K562 (cell line): ENCODE data around the gene ICOSLG. TPM values are rescaled to one million over a fixed set of nuclear protein-coding genes. Genes with fewer than 3 reads are reported as not detected.

Experiments
- ATAC-seq: fragments of 200-7000 bp; cut with Tn5 transposase; 3 replicates; pipeline ENCODE4 v1.9.1; 2020; ENCODE audit warnings: moderate library complexity
- BruUV-seq: library from RNA; stranded (reverse); fragments of 400-500 nt; replicated peaks from 2 replicates; lab custom pipeline; 2021; lab: Mats Ljungman, UMichigan
- CTCF ChIA-PET: fragments of 300-600 bp; formaldehyde crosslinking; extraction: SDS; loops from one replicate; lab custom pipeline; 2021; ENCODE audit warnings: low intra/inter-chr PET ratio; lab: Yijun Ruan, JAX
- POLR2A ChIA-PET: fragments of 300-600, 350-650 bp; sonication (Branson Sonifier 250); formaldehyde crosslinking; extraction: SDS; loops from one replicate; lab custom pipeline; 2021; ENCODE audit warnings: antibody characterized with exemption, inconsistent platforms; lab: Yijun Ruan, JAX
- DNase-seq, 4 experiments: peaks; one replicate each; pipeline versions ENCODE4 v3.0.0 to v3.0.0-alpha.2; 2011 to 2018; ENCODE audit warnings: low spot score in 3 of 4, mixed read lengths in 3 of 4; ENCODE audit errors: extremely low read depth in 1 of 4
- FAIRE-seq: peaks from 2 replicates; lab custom pipeline; 2011; peaks lifted over from hg19 to GRCh38; lab: Jason Lieb, UNC
- H2AFZ ChIP-seq: 2 replicates; pipeline ENCODE4 v1.6.0; 2011; ENCODE audit warnings: low read depth, low read length, control low read depth, inconsistent platforms
- H3K27ac ChIP-seq: fragments of 200-600 bp; 3 replicates; pipeline ENCODE4 v1.8.0; 2011; ENCODE audit warnings: low read depth, mild to moderate bottlenecking, control low read depth, inconsistent platforms, low read length, moderate library complexity, mixed read lengths; ENCODE audit errors: extremely low read depth
- H3K27me3 ChIP-seq, 2 experiments: fragments of 300-600 bp in 1 of 2; 2 replicates in 1 of 2; 3 replicates in 1 of 2; pipeline versions ENCODE4 v1.6.0 to v1.8.0; 2011; ENCODE audit warnings: inconsistent platforms in 2 of 2, low read length in 2 of 2, mild to moderate bottlenecking in 1 of 2, mixed read lengths in 1 of 2, moderate library complexity in 1 of 2; ENCODE audit not compliant: control insufficient read depth in 2 of 2, insufficient read depth in 2 of 2
- H3K36me3 ChIP-seq: fragments of 300-600 bp; 3 replicates; pipeline ENCODE4 v1.8.0; 2011; ENCODE audit warnings: mild to moderate bottlenecking, low read length, inconsistent platforms; ENCODE audit not compliant: control insufficient read depth, insufficient read depth
- H3K4me1 ChIP-seq, 2 experiments: fragments of 200-600 bp in 1 of 2; replicated peaks in 1 of 2; 2 replicates in 1 of 2; 3 replicates in 1 of 2; pipeline versions ENCODE4 v1.5.1 to v1.8.0; 2011; ENCODE audit warnings: inconsistent platforms in 2 of 2, low read length in 2 of 2, mild to moderate bottlenecking in 1 of 2, mixed read lengths in 1 of 2, moderate library complexity in 1 of 2; ENCODE audit not compliant: control insufficient read depth in 2 of 2, insufficient read depth in 2 of 2
- H3K4me2 ChIP-seq: 2 replicates; pipeline ENCODE4 v1.6.1; 2011; ENCODE audit warnings: low read length, control low read depth, inconsistent platforms, mixed read lengths; ENCODE audit not compliant: insufficient read depth
- H3K4me3 ChIP-seq: fragments of 200-600 bp; sonication (generic), shearing (Covaris generic); 2 replicates; pipeline ENCODE4 v1.5.1; 2016; ENCODE audit warnings: control low read depth, inconsistent platforms
- H3K79me2 ChIP-seq: fragments of 200-600 bp; 3 replicates; pipeline ENCODE4 v1.8.0; 2011; ENCODE audit warnings: low read length, inconsistent platforms; ENCODE audit not compliant: control insufficient read depth, insufficient read depth
- H3K9ac ChIP-seq, 2 experiments: 2 replicates each; pipeline versions ENCODE4 v1.6.0 to v1.6.1; 2011; ENCODE audit warnings: low read depth in 2 of 2, low read length in 2 of 2, control low read depth in 1 of 2, inconsistent platforms in 1 of 2, mild to moderate bottlenecking in 1 of 2, mixed read lengths in 1 of 2; ENCODE audit not compliant: insufficient read depth in 1 of 2
- H3K9me1 ChIP-seq: one replicate; pipeline ENCODE4 v1.6.0; 2011; ENCODE audit warnings: inconsistent platforms, mild to moderate bottlenecking, low read length, moderate library complexity; ENCODE audit not compliant: control insufficient read depth, insufficient read depth
- H3K9me3 ChIP-seq: replicated peaks from 2 replicates; pipeline ENCODE4 v1.5.1; 2011; ENCODE audit warnings: low read depth, low read length, inconsistent platforms; ENCODE audit not compliant: control insufficient read depth, insufficient read depth
- H4K20me1 ChIP-seq: replicated peaks from 2 replicates; pipeline ENCODE4 v1.6.1; 2011; ENCODE audit warnings: low read length, inconsistent platforms, mixed read lengths; ENCODE audit not compliant: control insufficient read depth, insufficient read depth
- SAFB2 ChIP-seq: fragments of 200-400 bp; formaldehyde crosslinking; IDR thresholded peaks from 2 replicates; pipeline ENCODE4 v1.6.1; 2018; ENCODE audit warnings: borderline replicate concordance, low read length, low read depth, moderate library complexity; ENCODE audit not compliant: severe bottlenecking
- WHSC1 ChIP-seq: IDR thresholded peaks from one replicate; pipeline ENCODE4 v1.6.1; 2012; ENCODE audit warnings: low read length, control low read depth, inconsistent platforms
- ZNF778 ChIP-seq: fragments of 450-650 bp; formaldehyde crosslinking; IDR thresholded peaks from 2 replicates; pipeline ENCODE4 v1.4.0; 2020; ENCODE audit warnings: mild to moderate bottlenecking, moderate library complexity
- WGBS: fragments of 100-300 bp; shearing (Covaris generic); methylation state at CpG from one replicate; pipeline ENCODE4 v1.1.6; 2016; ENCODE audit warnings: low coverage, mixed read lengths; ENCODE audit not compliant: insufficient coverage; ENCODE audit errors: missing lambda C conversion rate; 5-methylcytosine and 5-hydroxymethylcytosine counted together
- in situ Hi-C: fragments of 300-500 bp; cut with MboI; formaldehyde crosslinking; loops from 4 replicates; pipeline ENCODE4 v1.15.0; 2018; ENCODE audit warnings: inconsistent platforms, mixed read lengths
- intact Hi-C: fragments of 100-400 bp; cut with micrococcal nuclease; formaldehyde crosslinking; loops from 2 replicates; pipeline ENCODE4 v1.14.2; 2022
- polyA plus RNA-seq, 8 experiments: library from polyadenylated mRNA; depleted of rRNA in 4 of 8; stranded (reverse) in 5 of 8; unstranded in 3 of 8; fragments of >200 nt; fragmentation: Nextera tagmentation in 2 of 8; fragmentation: Illumina TruSeq in 1 of 8; extraction: Ambion mirVana in 2 of 8; extraction: Trizol in 1 of 8; gene quantifications; 2 replicates each; pipeline versions ENCODE4 v1.2.1 to v1.2.3, GENCODE V29; 2011 to 2014; ENCODE audit warnings: inconsistent platforms in 1 of 8, missing spikeins in 1 of 8
- total RNA-seq, 7 experiments: library from RNA; depleted of rRNA in 6 of 7; stranded (reverse); fragments of >200 nt in 6 of 7; fragmentation: Illumina TruSeq in 2 of 7; extraction: Trizol in 2 of 7; gene quantifications; 2 replicates each; pipeline versions ENCODE4 v1.2.1 to v1.2.3, GENCODE V29; 2011 to 2021; ENCODE audit warnings: low replicate concordance in 1 of 7
- TF ChIP-seq, protein P1 (sequence below): fragments of 450-650 bp; formaldehyde crosslinking; IDR thresholded peaks from 2 replicates; pipeline ENCODE4 v1.4.0; 2020; ENCODE audit warnings: mild to moderate bottlenecking, moderate library complexity
- TF ChIP-seq, protein P2 (sequence below): sonication (generic); formaldehyde crosslinking; IDR thresholded peaks from 2 replicates; pipeline ENCODE4 v1.5.0; 2020; ENCODE audit warnings: missing genetic modification reagents
- TF ChIP-seq, protein P3 (sequence below): fragments of 450-650 bp; formaldehyde crosslinking; IDR thresholded peaks from 2 replicates; pipeline ENCODE4 v1.4.0; 2022; ENCODE audit warnings: missing genetic modification characterization

The ICOSLG gene
- total and polyA plus RNA-seq, 9 of the 15 experiments (the other 6 are each of a cell fraction or from before 2014, with no cell fraction given) = 0.01 to 1.4 (median 0.15) TPM

DNA sequence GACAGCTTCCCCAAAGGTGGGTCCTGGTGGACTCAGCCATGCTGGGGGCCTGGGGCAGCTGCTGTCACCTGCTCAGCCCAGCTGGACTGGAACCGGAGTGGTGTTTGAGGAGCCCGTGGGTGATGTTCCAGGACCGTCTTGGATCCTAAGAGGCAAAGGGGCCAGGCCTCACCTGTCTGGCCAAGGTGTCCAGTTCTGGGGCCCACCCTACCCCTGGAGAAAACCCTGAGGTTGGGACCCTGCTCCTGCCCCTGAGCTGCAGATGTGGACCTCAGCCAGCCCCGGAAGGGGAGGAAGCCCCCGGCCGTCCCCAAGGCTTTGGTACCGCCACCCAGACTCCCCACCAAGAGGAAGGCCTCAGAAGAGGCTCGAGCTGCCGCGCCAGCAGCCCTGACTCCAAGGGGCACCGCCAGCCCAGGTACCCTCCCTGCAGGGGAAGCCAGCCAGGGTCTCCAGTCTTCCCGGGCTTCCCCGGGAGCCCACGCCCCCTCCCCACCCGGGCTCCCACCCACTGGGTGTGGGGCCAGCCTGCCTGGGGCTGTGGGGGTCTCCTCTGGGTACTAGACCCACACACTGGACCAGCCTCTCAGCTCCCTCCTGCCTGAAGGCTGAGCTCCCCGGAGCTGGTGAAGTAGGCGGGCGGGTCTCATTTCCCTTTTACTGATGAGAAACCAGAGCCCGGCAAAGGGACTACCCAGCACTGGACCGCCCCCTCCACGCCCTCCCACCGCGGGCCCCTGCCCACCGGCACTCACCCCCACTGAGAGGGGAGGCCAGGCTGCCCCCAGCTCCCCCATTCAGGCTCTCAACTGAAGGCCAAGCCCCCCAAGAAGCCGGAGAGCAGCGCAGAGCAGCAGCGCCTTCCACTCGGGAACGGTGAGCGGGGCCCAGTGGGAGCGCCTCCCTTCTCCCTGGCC lies 46.2 kb upstream of the ICOSLG start:
- Histone ChIP-seq H3K36me3 (no peaks in the 10 kb centered on the region), H3K9ac (no peak overlapping the region), H3K27me3 (peaks cover 34 to 85% of the 10 kb centered on the region in 2 experiments; a peak in 4 of 5 replicates), H3K9me3 (no peaks in the 10 kb centered on the region), H3K9me1 (no peaks in the 10 kb centered on the region), H4K20me1 (peaks cover 21% of the 10 kb centered on the region), H3K27ac (no peak overlapping the region), H3K4me1 (peaks cover 0 to 51% of the 10 kb centered on the region in 2 experiments; a peak in 2 of 5 replicates), H2AFZ (no peak overlapping the region), H3K79me2 (no peaks in the 10 kb centered on the region), H3K4me2 (no peak overlapping the region), H3K4me3 (no peak overlapping the region)
- ChIA-PET CTCF (no interaction called here), POLR2A (interaction anchor here (1.2 to 1.6 kb wide), 2 partner anchors 9 to 10 kb away, joined by 3 to 5 read pairs; no protein-coding TSS in a partner anchor)
- BruUV-seq = no TSS peak
- intact Hi-C loops = no loop called here
- TF ChIP-seq, protein P1, sequence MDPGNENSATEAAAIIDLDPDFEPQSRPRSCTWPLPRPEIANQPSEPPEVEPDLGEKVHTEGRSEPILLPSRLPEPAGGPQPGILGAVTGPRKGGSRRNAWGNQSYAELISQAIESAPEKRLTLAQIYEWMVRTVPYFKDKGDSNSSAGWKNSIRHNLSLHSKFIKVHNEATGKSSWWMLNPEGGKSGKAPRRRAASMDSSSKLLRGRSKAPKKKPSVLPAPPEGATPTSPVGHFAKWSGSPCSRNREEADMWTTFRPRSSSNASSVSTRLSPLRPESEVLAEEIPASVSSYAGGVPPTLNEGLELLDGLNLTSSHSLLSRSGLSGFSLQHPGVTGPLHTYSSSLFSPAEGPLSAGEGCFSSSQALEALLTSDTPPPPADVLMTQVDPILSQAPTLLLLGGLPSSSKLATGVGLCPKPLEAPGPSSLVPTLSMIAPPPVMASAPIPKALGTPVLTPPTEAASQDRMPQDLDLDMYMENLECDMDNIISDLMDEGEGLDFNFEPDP = no peak
- TF ChIP-seq WHSC1 (no peak), ZNF778 (CRISPR knock-in tag) (no peak), SAFB2 (no peak)
- TF ChIP-seq, protein P2, sequence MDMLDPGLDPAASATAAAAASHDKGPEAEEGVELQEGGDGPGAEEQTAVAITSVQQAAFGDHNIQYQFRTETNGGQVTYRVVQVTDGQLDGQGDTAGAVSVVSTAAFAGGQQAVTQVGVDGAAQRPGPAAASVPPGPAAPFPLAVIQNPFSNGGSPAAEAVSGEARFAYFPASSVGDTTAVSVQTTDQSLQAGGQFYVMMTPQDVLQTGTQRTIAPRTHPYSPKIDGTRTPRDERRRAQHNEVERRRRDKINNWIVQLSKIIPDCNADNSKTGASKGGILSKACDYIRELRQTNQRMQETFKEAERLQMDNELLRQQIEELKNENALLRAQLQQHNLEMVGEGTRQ (CRISPR knock-in tag) = no peak
- TF ChIP-seq, protein P3, sequence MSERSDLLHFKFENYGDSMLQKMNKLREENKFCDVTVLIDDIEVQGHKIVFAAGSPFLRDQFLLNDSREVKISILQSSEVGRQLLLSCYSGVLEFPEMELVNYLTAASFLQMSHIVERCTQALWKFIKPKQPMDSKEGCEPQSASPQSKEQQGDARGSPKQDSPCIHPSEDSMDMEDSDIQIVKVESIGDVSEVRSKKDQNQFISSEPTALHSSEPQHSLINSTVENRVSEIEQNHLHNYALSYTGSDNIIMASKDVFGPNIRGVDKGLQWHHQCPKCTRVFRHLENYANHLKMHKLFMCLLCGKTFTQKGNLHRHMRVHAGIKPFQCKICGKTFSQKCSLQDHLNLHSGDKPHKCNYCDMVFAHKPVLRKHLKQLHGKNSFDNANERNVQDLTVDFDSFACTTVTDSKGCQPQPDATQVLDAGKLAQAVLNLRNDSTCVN (CRISPR knock-in tag) = no peak
- FAIRE-seq (no peak), ATAC-seq (no peak), DNase-seq (no peak)
- WGBS = 8% methylated on average over 27 of the region's 31 CpGs
- in situ Hi-C loops = loop anchor here (25.0 kb wide), 1 partner anchor 125 kb away; no protein-coding TSS in a partner anchor
